Mesodermal cell (in vitro differentiated cells): ENCODE data around the gene FREY1.

ENCODE experiments used
- H3K27ac ChIP-seq: 2 replicates; pipeline ENCODE4 v1.7.0; 2013; ENCODE audit warnings: mild to moderate bottlenecking, low read depth, low read length, moderate library complexity; ENCODE audit not compliant: severe bottlenecking
- H3K36me3 ChIP-seq: 2 replicates; pipeline ENCODE4 v1.7.1; 2013; ENCODE audit warnings: mild to moderate bottlenecking, low read length, moderate library complexity; ENCODE audit not compliant: control insufficient read depth, insufficient read depth
- H3K4me1 ChIP-seq: one replicate; pipeline ENCODE4 v1.7.1; 2013; ENCODE audit warnings: mild to moderate bottlenecking, low read length; ENCODE audit not compliant: insufficient read depth, control insufficient read depth, poor library complexity, severe bottlenecking
- H3K4me3 ChIP-seq: 2 replicates; pipeline ENCODE4 v1.7.0; 2013; ENCODE audit warnings: low read length, control low read depth, mild to moderate bottlenecking; ENCODE audit not compliant: insufficient read depth, poor library complexity, severe bottlenecking; ENCODE audit errors: extremely low read depth
- H3K9me3 ChIP-seq: 2 replicates; pipeline ENCODE4 v1.7.1; 2013; ENCODE audit warnings: mild to moderate bottlenecking, low read length, moderate library complexity; ENCODE audit not compliant: control insufficient read depth
- WGBS, 2 experiments: methylation state at CpG; one replicate each; pipeline ENCODE4 v1.1.5; 2013; ENCODE audit warnings: missing lambda C conversion rate in 2 of 2; ENCODE audit not compliant: insufficient coverage in 2 of 2; 5-methylcytosine and 5-hydroxymethylcytosine counted together

Gene FREY1

DNA sequence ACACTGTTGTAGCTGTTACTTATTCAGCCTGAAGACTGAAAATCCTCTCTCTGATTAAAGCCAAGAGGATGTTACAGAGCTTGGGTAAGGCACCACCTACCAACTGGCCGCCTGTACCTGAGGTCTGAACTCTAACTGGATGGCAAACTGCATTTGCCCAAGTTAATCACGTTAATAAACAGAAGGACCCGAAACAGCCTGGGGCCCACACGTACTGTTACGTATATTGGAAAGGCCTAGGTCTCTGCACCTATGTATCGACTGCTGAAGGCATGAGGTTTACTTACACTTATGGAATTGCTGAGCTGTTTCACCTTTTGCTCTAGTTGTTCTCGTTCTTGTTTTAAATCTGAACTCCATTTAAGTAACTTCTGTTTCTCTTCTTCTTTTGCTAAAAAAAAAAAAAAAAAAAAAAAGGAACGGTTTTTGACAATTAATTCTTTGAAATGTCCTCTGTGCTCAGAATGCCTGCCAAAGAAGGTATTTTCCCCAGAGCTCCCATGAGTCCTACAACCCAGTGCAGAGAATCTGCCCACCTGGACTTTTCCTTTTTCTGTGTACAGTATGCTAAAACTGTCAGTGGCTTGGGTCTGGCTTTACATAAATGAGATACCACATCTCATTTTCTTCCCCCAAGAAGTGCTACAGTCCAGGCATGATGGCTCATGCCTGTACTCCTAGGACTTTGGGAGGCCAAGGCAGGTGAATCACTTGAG, 28.4 kb upstream of the FREY1 start:
- Histone ChIP-seq H3K27ac (no peak overlapping the region), H3K9me3 (no peaks in the 10 kb centered on the region), H3K4me1 (no peaks in the 10 kb centered on the region), H3K36me3 (peaks cover 62% of the 10 kb centered on the region), H3K4me3 (no peak overlapping the region)
- 96 to 97% methylated on average over 6 of the region's 8 CpGs for WGBS, 2 experiments

DNA sequence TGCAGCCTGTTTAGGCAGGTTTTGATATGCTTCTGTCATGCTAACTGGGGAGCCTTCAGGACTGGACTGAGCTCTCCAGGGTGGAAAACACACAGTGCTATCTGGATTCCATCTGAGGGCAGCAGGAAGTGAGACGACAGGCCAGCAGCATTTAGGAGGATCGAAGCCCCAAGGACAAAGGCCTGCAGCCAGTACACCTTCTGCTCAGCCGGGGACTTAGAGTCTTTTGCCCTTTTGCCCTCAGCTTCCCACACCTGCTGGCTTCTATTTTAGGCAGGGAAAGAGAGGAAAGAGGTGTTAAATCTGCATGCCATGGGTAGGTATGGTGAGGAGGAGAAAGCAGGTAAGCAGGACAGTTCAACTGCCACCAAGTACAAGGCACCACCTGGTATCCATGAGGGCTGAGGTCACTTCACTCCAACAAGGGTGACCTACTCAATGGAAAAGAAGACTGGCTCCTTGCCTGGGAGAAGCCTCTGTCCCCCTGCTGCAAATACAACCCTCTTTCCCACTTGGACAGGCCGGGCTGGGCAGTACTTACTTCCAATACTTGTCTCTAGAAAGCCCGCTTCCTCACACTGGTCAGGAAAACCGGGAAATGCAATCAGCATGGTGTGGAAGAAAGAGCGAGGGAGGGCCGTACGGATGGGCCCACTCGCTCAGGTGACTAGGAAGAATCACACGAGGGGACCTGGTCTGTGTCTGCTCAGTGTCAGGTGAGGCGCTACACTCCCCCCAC, 27.7 kb upstream of the FREY1 start:
- 91 to 93% methylated on average over 7 to 10 of the region's 12 CpGs for WGBS, 2 experiments
- no peaks in the 10 kb centered on the region for H3K4me1 ChIP-seq
- H3K36me3 ChIP-seq = peaks cover 67% of the 10 kb centered on the region

DNA sequence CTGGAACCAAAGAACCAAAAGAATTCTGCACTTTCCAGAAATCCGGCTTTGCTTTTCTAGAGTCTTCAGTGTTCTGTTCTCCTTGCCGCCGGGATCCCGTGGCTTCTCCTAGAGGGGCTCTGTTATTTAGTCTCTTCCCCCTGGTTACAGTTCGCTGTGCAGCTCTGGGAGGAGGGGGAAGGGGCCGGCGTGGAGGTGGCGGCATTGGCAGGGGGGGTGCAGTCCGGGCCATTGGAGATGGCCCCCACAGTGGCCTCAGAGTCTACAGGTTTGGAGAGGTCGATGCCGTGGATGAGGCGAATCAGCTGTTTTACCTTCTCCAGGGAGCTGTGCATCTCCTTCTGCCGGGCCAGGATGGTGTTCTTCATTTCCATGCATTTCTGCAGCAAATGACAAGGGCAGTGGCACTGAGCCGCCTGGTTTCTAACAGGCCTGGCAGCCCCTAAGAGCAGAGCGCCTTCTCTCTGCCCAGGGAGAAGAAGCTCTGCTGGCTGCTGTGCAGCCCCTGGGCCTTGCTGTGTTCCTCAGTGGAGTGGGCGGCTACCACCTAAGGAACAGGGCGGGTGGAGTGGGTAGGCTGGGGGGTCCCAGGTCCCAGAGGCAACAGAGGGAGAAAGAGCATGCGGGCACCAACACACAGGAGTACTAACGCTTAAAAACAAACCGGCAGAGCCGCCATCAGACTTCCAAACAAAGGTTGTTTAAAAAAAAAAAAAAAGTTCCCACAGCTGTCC, 26.9 kb upstream of the FREY1 start:
- no peaks in the 10 kb centered on the region for H3K9me3 ChIP-seq
- H3K4me1 ChIP-seq = no peaks in the 10 kb centered on the region
- H3K27ac ChIP-seq = no peak overlapping the region
- peaks cover 67% of the 10 kb centered on the region for H3K36me3 ChIP-seq
- H3K4me3 ChIP-seq = no peak overlapping the region
- 96 to 97% methylated on average over 17 to 18 of the region's 21 CpGs for WGBS, 2 experiments

More for the DNA sequence above, 27.7 kb upstream of the FREY1 start:
- no peaks in the 10 kb centered on the region for H3K9me3 ChIP-seq
- no peak overlapping the region for H3K27ac ChIP-seq
- H3K4me3 ChIP-seq = no peak overlapping the region

DNA sequence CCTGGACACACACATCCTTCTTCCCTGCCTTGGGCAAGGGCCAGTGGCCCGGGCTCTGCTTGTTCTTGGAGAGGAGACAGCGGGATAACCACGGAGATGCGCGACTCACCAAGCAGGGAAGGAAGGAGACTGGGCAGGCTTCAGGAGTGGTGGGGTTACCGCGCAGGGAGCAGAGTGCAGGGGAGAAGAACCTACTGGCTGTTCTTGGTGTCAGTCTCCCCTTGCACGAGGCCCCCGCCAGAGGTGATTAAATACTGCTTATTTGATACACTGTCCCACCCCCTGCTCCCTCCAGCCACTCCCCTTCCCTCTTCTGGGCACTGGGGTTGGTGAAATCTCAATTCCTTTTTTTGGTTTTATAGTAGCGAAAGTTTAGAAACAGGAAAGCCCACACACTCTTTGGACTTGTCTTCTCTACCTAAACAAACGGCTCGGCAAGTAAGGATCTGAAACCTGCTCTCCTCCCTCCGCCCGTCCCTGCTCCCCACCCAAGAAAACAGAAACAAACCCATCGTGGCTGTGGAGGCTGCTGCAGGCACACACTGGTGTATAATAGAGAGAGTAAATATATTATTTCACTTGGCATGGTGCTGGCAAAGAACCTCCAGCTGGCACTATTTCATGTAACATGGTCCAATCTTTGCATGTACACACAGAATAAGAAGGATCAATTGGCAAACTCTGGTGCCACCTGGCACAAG, 26.2 kb upstream of the FREY1 start:
- Histone ChIP-seq H3K9me3 (no peaks in the 10 kb centered on the region), H3K36me3 (peaks cover 67% of the 10 kb centered on the region), H3K4me3 (no peak overlapping the region), H3K4me1 (no peaks in the 10 kb centered on the region), H3K27ac (no peak overlapping the region)
- WGBS, 2 experiments = 93 to 98% methylated on average over 6 of the region's 15 CpGs

DNA sequence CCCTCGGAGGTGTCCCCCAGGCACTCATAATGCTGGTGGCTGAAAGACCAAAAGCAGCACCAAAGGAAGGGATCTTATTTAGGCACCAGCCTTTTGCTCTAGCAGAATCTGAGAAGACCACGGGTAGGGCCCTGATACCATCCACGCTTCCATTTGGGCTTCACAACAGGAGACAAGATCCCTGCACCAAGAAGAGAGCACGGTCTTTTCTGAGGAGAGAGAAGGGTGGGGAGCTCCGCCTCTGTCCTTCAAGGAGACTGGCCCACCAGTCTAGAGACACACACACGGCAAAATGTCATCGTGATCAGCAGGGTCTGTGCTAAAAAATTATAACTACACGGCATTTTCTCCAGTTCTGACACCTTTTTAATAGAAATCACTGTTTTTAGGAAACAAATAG, 25.1 kb upstream of the FREY1 start:
- Histone ChIP-seq H3K9me3 (no peaks in the 10 kb centered on the region), H3K4me1 (no peaks in the 10 kb centered on the region), H3K36me3 (peaks cover 59% of the 10 kb centered on the region), H3K27ac (no peak overlapping the region), H3K4me3 (no peak overlapping the region)
- WGBS, 2 experiments = 96 to 98% methylated on average over 5 to 7 of the region's 8 CpGs

DNA sequence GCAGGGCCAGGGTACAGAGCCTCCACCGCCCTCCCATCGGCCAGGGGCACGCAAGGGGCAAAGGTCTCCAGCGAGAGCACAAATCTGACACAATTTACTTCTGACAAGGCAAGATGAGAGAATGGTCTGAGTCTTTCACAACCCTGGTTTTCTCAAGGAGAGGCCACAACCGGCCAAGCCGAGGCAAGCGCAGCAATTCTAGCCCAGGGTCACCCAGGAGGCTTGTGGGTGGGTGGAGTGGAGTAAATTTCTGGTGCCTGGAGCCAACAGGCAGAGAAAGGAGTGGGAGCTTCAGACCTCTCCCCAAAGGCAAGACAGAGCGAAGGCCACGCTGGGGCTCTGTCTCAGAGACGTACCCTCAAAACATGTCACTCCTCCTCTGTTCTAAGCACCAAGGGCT, 24.7 kb upstream of the FREY1 start:
- Histone ChIP-seq H3K36me3 (peaks cover 54% of the 10 kb centered on the region), H3K9me3 (no peaks in the 10 kb centered on the region), H3K4me1 (no peaks in the 10 kb centered on the region), H3K27ac (no peak overlapping the region), H3K4me3 (no peak overlapping the region)
- 95 to 100% methylated on average over 9 to 10 of the region's 10 CpGs for WGBS, 2 experiments

DNA sequence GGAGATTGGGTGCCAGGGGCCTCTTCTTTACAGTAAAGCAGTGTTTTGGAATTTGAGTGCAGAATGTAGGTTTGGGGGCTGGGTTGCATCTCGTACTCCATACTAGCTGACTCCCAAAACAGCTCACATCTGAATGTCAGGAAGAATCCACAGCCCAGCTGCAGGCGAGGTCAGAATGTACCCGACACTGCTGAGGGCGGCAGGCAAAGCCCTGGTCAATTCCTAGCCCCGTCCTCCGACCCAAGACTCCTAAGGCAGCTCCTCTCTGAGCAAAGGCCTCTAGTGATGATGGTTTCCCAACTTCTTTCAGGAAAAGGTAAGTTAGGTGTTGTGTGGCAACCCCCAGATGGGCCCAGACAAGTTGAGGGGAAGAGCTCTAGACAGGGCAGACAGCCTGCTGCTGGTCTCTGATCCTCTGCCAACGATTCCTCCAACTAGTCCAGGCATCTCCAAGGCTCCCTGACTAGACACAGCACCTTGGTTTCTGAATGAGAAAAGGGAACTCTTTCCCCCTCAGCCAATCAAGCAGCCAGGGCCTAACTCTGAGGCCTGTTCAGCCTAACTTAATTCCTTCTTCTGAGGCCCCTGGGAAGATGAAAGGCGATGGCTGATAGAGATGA, 24.0 kb upstream of the FREY1 start:
- WGBS, 2 experiments = 90 to 95% methylated on average over 5 to 6 of the region's 8 CpGs
- peaks cover 47% of the 10 kb centered on the region for H3K36me3 ChIP-seq
- no peaks in the 10 kb centered on the region for H3K4me1 ChIP-seq
- H3K4me3 ChIP-seq = no peak overlapping the region
- no peak overlapping the region for H3K27ac ChIP-seq
- no peaks in the 10 kb centered on the region for H3K9me3 ChIP-seq

DNA sequence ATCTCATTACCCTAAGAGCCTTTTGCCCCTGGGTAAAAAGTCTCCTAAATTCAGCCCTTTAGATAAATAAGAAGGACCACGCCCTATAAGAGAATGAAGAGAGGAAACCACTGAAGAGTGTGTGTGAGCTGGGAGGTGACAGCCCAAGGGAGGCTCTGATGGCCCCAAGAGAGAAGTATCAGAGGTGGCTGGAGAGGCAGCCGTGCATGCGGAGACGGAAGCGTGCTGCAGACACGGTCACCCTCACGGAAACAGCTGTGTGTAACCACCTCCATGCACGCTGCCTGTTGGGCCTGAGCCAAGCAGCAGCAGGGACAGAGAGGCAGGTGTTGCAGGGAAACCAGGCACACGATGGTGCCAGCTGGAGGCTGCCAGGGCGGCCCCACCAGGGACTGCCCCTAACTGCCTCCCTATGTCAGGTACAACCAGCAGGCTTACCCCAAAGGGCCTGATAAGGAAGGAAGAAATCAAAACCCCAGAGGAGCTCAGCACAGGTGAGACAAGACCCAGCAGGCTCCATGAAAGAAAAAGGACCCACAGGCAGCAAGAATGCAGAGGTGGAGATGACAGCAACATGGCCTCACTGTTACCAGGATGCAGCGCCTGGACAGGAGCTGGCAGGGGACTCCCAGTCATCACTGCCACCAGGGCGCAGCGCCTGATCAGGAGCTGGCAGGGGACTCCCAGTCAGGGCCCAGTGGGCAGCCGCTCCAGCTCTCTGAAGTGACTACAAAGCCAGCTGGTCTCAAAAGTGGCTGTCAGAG, 23.1 kb upstream of the FREY1 start:
- Histone ChIP-seq H3K36me3 (peaks cover 39% of the 10 kb centered on the region), H3K9me3 (no peaks in the 10 kb centered on the region), H3K4me1 (no peaks in the 10 kb centered on the region), H3K27ac (no peak overlapping the region), H3K4me3 (no peak overlapping the region)
- WGBS, 2 experiments = 93 to 98% methylated on average over 14 of the region's 14 CpGs

DNA sequence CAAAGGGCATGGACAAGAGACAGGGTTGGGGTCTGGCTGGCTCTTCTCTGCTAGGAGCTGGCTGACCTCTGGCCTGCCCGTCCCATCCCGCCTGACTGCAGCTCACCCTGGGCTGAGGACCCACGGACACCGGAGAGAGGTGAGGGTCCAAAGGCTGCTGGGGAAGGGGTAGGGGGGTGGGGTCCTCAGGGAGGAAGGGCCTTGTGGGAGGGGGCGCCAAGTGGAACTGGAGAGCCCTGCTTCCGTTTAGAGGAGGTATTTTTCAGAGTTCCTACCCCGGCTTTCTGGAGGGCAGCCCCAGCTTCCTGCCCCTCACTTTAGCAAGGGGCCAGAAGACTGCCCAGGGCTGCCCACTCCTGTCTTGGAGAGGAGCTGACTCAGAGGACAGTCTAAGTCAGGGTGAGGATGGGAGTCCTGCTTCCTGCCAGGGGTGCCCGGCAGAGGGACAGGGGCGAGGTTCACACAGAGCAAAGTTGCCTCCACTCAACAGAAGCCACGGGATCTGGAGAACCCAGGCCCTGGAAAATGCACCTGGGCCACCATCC, 22.5 kb upstream of the FREY1 start:
- Histone ChIP-seq H3K36me3 (peaks cover 33% of the 10 kb centered on the region), H3K4me1 (no peaks in the 10 kb centered on the region), H3K9me3 (no peaks in the 10 kb centered on the region), H3K27ac (no peak overlapping the region), H3K4me3 (no peak overlapping the region)
- WGBS, 2 experiments = 87 to 100% methylated on average over 3 to 4 of the region's 10 CpGs
